ENCODE data around the gene DOK1.

DNA sequence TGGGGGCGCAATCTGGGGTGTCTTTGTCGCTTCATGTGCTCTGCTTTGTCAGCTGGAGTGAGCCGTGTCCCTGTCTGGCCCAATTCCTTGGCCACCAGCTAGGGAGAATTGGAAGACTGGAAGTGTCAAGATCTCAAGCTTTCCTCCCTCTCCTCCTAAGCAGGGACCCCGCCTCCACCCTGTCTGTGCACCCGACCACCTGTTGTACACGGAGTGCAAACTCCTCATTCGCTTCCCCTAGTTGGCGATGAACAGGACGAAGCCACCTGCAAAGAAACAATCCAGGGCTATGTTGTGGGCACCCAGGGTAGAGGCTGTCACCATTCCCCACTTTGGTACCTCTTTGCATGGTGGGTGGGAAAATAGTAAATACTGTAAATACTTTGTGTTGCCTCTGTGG lies 26.8 kb upstream of the DOK1 start:
- no peak for TF ChIP-seq POLR2A (IDR thresholded peaks at IDR 0.05)
- TF ChIP-seq, protein P1, sequence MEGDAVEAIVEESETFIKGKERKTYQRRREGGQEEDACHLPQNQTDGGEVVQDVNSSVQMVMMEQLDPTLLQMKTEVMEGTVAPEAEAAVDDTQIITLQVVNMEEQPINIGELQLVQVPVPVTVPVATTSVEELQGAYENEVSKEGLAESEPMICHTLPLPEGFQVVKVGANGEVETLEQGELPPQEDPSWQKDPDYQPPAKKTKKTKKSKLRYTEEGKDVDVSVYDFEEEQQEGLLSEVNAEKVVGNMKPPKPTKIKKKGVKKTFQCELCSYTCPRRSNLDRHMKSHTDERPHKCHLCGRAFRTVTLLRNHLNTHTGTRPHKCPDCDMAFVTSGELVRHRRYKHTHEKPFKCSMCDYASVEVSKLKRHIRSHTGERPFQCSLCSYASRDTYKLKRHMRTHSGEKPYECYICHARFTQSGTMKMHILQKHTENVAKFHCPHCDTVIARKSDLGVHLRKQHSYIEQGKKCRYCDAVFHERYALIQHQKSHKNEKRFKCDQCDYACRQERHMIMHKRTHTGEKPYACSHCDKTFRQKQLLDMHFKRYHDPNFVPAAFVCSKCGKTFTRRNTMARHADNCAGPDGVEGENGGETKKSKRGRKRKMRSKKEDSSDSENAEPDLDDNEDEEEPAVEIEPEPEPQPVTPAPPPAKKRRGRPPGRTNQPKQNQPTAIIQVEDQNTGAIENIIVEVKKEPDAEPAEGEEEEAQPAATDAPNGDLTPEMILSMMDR (IDR thresholded peaks at IDR 0.05) = no peak

Measured in uterus (tissue), 2 donors.